ENCODE measurements around the gene STRBP. TPM values are rescaled to one million over a fixed set of nuclear protein-coding genes. Genes with fewer than 3 reads are reported as not detected.

Gene STRBP
- total and polyA plus RNA-seq, 9 of the 15 experiments (the other 6 are each of a cell fraction or from before 2014, with no cell fraction given) = 27.7 to 84.0 (median 70.2) TPM

- no peaks in the 10 kb centered on the region for H3K9me1 ChIP-seq (ENCODE audit: control insufficient read depth, insufficient read depth, low read length)
- DNase-seq (ENCODE audit: extremely low read depth in 1 of 4, low spot score in 3 of 4) = no peak
- H3K9me3 ChIP-seq (replicated peaks; ENCODE audit: control insufficient read depth, insufficient read depth, low read depth, low read length) = no peaks in the 10 kb centered on the region
- no peaks in the 10 kb centered on the region for H3K27me3 ChIP-seq (ENCODE audit: control insufficient read depth in 2 of 2, insufficient read depth in 2 of 2, low read length in 2 of 2)
- intact Hi-C loops (cut with micrococcal nuclease) = no loop called here
- peaks cover 25% of the 10 kb centered on the region for H3K36me3 ChIP-seq (ENCODE audit: control insufficient read depth, insufficient read depth, low read length)
- CTCF ChIA-PET (ENCODE audit: low intra/inter-chr PET ratio) = no interaction called here
- no peaks in the 10 kb centered on the region for H3K4me1 ChIP-seq (replicated peaks in 1 of 2; ENCODE audit: control insufficient read depth in 2 of 2, insufficient read depth in 2 of 2, low read length in 2 of 2)
- no TSS peak for BruUV-seq (replicated peaks)
- H3K4me2 ChIP-seq (ENCODE audit: insufficient read depth, low read length) = no peak overlapping the region
- H3K27ac ChIP-seq (ENCODE audit: extremely low read depth, low read depth, low read length) = no peak overlapping the region
- ATAC-seq = no peak
- H2AFZ ChIP-seq (ENCODE audit: low read depth, low read length) = no peak overlapping the region
- TF ChIP-seq SRF (CRISPR knock-in tag; IDR thresholded peaks at IDR 0.05) (no peak), ZC3H11A (IDR thresholded peaks at IDR 0.05; ENCODE audit: low read depth, low read length) (no peak), ZFP1 (CRISPR knock-in tag; IDR thresholded peaks at IDR 0.05) (no peak), PTTG1 (tag; IDR thresholded peaks at IDR 0.05; ENCODE audit: low read depth) (no peak), PML (IDR thresholded peaks at IDR 0.05; ENCODE audit: low read length) (no peak), RBM25 (IDR thresholded peaks at IDR 0.05; ENCODE audit: low read depth, low read length, severe bottlenecking) (no peak), FOXP4 (CRISPR knock-in tag; IDR thresholded peaks at IDR 0.05; ENCODE audit: borderline replicate concordance) (no peak), ATF6 (CRISPR knock-in tag; IDR thresholded peaks at IDR 0.05) (no peak), TBL1XR1 (IDR thresholded peaks at IDR 0.05; ENCODE audit: low read length in 2 of 2) (no peak), RBFOX2 (IDR thresholded peaks at IDR 0.05; ENCODE audit: low read depth, low read length) (no peak), ARID2 (IDR thresholded peaks at IDR 0.05) (no peak), FOXK1 (CRISPR knock-in tag; IDR thresholded peaks at IDR 0.05; ENCODE audit: borderline replicate concordance) (no peak), GATA2 (CRISPR knock-in tag; IDR thresholded peaks at IDR 0.05) (no peak), RAD51 (IDR thresholded peaks at IDR 0.05; ENCODE audit: borderline replicate concordance, low read depth) (no peak), MCM7 (IDR thresholded peaks at IDR 0.05) (no peak), NR4A1 (CRISPR knock-in tag; IDR thresholded peaks at IDR 0.05) (no peak), NR4A1 (tag; IDR thresholded peaks at IDR 0.05) (no peak), PRPF4 (IDR thresholded peaks at IDR 0.05; ENCODE audit: insufficient read depth, low read depth, low read length, poor library complexity, severe bottlenecking) (no peak), TRIM28 (IDR thresholded peaks at IDR 0.05) (no peak), KLF10 (CRISPR knock-in tag; IDR thresholded peaks at IDR 0.05) (no peak), SMARCA4 (IDR thresholded peaks at IDR 0.05) (no peak)
- H3K79me2 ChIP-seq (ENCODE audit: control insufficient read depth, insufficient read depth, low read length) = no peaks in the 10 kb centered on the region
- H3K9ac ChIP-seq (ENCODE audit: insufficient read depth in 1 of 2, low read depth in 2 of 2, low read length in 2 of 2) = no peak overlapping the region
- 62% methylated on average over 2 of the region's 2 CpGs for WGBS (ENCODE audit: insufficient coverage, low coverage, missing lambda C conversion rate)
- no peak overlapping the region for H3K4me3 ChIP-seq
- in situ Hi-C loops (cut with MboI) = no loop called here
- POLR2A ChIA-PET = interaction anchor here (0.6 to 1.3 kb wide), 3 partner anchors 9 to 883 kb away, joined by 3 to 5 read pairs (median 4); no protein-coding TSS in a partner anchor
- H4K20me1 ChIP-seq (replicated peaks; ENCODE audit: control insufficient read depth, insufficient read depth, low read length) = no peaks in the 10 kb centered on the region
- FAIRE-seq = no peak
These were observed 195.9 kb downstream of the STRBP start for GRCh38 chr9:123072407-123072995.

All from K562 (cell line).